Measurements from ENCODE around the gene RELCH.

GRCh38 chr18:62300359-62300963, 113.4 kb downstream of the RELCH start:
- TF ChIP-seq POLR2AphosphoS5 (IDR thresholded peaks at IDR 0.05; ENCODE audit: borderline replicate concordance, low read depth, low read length), result no peak
- TF ChIP-seq EZH2 (IDR thresholded peaks at IDR 0.05), result no peak
- no peak for TF ChIP-seq FOXP2 (optimal IDR thresholded peaks at IDR 0.05; ENCODE audit: control extremely low read depth, extremely low read length, insufficient read depth)

Measured in SK-N-MC (cell line).